ENCODE results near the gene PCBP3. TPM values are rescaled to one million over a fixed set of nuclear protein-coding genes. Genes with fewer than 3 reads are reported as not detected.

The PCBP3 gene
- total RNA-seq, 2 experiments from 2014 or later = 1.9 to 2.2 TPM

DNA sequence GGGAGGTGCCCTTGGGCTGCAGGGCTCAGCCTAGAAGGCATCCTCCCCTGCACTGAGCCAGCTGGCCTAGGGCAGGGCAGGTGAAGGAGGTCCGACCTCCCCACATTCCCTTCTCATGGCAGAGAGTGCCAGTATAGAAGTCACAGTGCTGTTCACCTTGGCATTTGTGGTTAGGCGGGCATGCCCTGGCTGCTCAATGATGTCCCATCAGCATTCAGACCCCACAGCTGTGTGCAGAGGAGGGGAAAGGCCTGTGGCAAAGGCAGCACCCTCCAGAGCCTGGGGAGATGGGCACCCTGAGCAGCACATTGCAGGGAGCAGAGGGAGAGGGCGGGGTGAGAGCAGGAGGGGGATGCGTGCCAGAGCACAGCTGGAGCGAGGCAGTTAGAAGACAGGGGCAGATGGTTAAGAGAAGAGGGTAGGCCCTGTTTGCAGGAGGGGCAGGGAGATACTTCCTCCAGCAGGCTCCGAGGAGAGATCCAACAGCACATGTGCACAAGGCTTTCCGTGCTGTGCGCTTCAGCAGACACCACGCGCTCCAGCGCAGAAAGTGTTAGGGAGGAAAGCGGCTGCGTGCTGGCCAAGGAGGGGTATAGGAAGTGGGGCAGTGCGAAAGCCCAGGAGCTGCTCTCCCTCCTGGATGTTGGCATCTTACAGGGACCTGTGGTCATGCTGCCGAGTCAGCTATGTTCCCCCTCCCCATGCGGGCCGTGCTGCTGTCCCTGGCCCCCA, 294.4 kb downstream of the PCBP3 start:
- POLR2A ChIA-PET = no interaction called here
- H3K4me3 Mint-ChIP-seq = no peak overlapping the region

DNA sequence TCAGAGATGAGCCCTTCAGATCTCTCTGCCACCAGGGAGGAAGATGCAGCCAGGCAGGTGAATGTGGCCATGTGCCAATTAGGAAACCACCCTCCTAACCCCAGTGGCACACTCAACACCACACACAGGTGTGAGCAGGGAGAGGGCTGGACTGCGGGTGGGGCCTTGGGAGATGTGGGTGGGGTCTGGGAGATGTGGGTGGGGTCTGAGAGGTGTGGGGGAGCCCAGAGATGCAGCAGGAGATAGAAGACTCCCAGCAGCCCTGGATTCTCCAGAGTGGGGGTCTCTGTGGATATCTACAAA, 294.9 kb downstream of the PCBP3 start:
- intact Hi-C loops (cut with micrococcal nuclease) = no loop called here
- no peak overlapping the region for H3K27ac Mint-ChIP-seq

More for the DNA sequence above, 294.4 kb downstream of the PCBP3 start:
- TF ChIP-seq, protein P1, sequence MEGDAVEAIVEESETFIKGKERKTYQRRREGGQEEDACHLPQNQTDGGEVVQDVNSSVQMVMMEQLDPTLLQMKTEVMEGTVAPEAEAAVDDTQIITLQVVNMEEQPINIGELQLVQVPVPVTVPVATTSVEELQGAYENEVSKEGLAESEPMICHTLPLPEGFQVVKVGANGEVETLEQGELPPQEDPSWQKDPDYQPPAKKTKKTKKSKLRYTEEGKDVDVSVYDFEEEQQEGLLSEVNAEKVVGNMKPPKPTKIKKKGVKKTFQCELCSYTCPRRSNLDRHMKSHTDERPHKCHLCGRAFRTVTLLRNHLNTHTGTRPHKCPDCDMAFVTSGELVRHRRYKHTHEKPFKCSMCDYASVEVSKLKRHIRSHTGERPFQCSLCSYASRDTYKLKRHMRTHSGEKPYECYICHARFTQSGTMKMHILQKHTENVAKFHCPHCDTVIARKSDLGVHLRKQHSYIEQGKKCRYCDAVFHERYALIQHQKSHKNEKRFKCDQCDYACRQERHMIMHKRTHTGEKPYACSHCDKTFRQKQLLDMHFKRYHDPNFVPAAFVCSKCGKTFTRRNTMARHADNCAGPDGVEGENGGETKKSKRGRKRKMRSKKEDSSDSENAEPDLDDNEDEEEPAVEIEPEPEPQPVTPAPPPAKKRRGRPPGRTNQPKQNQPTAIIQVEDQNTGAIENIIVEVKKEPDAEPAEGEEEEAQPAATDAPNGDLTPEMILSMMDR (IDR thresholded peaks at IDR 0.05) = no peak
- no peak for ATAC-seq
- Mint-ChIP-seq H3K27ac (no peak overlapping the region), H3K27me3 (no peaks in the 10 kb centered on the region), H3K4me1 (ENCODE audit: low read depth) (no peaks in the 10 kb centered on the region), H3K9me3 (peaks cover 2% of the 10 kb centered on the region), H3K36me3 (ENCODE audit: low read depth) (no peaks in the 10 kb centered on the region)
- intact Hi-C loops (cut with micrococcal nuclease) = no loop called here
- CTCF ChIA-PET = no interaction called here
- DNase-seq = no peak

DNA sequence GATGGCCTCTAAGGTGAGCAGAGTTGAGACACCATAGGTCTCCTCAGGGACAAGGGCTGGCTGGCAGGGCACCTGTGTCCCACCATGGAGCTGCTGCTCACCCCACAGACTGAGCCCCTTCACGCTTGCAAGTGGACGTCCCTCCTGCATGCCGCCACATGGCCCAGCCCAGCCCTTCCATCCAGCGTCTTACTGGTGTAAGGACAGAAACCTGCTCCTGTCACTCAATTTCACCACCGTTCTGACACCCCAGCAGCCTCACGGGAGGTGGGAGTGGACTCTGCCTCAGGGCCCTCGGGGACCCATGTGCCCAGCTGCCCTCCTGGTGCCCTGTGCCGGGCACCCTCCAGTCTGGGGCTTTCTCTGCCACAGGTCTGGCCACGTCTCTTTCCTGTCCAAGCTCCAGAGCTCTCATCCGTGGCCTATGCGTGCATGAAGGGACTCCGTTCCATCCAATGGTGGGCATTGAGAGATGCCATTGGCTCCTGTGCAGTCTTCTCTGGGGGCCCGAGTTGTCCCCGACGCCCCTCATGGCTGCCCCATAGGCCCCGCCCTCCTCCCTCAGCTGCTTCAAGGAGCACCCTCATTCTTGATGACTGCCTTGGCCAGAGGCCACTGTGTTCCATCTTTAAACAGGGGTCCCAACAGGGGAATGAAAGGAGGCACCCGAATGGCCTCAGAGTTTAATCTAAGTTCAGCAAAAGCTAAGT, 295.4 kb downstream of the PCBP3 start:
- ChIA-PET CTCF (interaction anchor here (0.6 kb wide), 1 partner anchor 17 kb away, joined by 3 read pairs; no protein-coding TSS in a partner anchor), POLR2A (no interaction called here)
- peaks cover 2% of the 10 kb centered on the region for H3K9me3 Mint-ChIP-seq
- ATAC-seq (no peak), DNase-seq (no peak)
- no peaks in the 10 kb centered on the region for H3K4me1 Mint-ChIP-seq (ENCODE audit: low read depth)
- H3K27me3 Mint-ChIP-seq = no peaks in the 10 kb centered on the region
- no peak overlapping the region for H3K4me3 Mint-ChIP-seq
- no peak overlapping the region for H3K27ac Mint-ChIP-seq
- TF ChIP-seq, protein P1 (IDR thresholded peaks at IDR 0.05) = no peak
- no peaks in the 10 kb centered on the region for H3K36me3 Mint-ChIP-seq (ENCODE audit: low read depth)
- intact Hi-C loops (cut with micrococcal nuclease) = no loop called here

More for the DNA sequence above, 294.9 kb downstream of the PCBP3 start:
- DNase-seq = no peak
- H3K4me1 Mint-ChIP-seq (ENCODE audit: low read depth) = no peaks in the 10 kb centered on the region
- TF ChIP-seq, protein P1 (IDR thresholded peaks at IDR 0.05) = no peak
- peaks cover 2% of the 10 kb centered on the region for H3K9me3 Mint-ChIP-seq
- ATAC-seq = no peak
- H3K36me3 Mint-ChIP-seq (ENCODE audit: low read depth) = no peaks in the 10 kb centered on the region
- ChIA-PET CTCF (no interaction called here), POLR2A (no interaction called here)
- H3K4me3 Mint-ChIP-seq = no peak overlapping the region
- H3K27me3 Mint-ChIP-seq = no peaks in the 10 kb centered on the region

DNA sequence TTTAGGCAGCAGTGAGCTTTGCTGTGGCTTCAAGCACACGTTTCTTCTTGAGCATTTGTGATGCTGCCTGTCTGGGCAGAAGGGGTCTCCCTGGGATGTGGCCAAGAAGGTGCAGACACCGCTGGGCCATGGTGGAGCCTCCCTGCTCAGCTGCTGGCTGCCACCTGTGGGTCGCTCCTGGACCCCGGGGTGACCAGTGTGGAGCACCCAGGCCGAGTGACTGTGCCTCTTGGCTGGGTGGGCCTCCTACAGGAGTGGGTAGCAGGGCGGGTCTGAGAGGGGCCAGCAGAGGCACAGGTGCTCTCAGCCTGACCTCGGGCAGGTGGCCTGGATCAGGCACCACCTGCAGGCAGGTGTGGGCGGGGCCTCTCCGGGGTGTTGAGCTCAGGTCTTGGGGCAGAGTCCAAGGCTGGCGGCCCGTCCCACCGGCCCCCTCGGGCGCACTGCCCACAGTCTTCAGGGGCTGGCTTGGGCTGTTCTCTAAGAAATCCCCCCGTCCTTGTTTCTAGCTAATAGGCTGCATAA, 296.1 kb downstream of the PCBP3 start:
- DNase-seq = no peak
- H3K4me3 Mint-ChIP-seq = no peak overlapping the region
- no peak overlapping the region for H3K27ac Mint-ChIP-seq
- ATAC-seq = no peak
- TF ChIP-seq, protein P1 (IDR thresholded peaks at IDR 0.05) = no peak
- H3K9me3 Mint-ChIP-seq = peaks cover 2% of the 10 kb centered on the region
- no peaks in the 10 kb centered on the region for H3K4me1 Mint-ChIP-seq (ENCODE audit: low read depth)
- no peaks in the 10 kb centered on the region for H3K27me3 Mint-ChIP-seq
- intact Hi-C loops (cut with micrococcal nuclease) = no loop called here
- ChIA-PET POLR2A (no interaction called here), CTCF (interaction anchor here (0.6 kb wide), 1 partner anchor 18 kb away, joined by 3 read pairs; no protein-coding TSS in a partner anchor)
- H3K36me3 Mint-ChIP-seq (ENCODE audit: low read depth) = no peaks in the 10 kb centered on the region

DNA sequence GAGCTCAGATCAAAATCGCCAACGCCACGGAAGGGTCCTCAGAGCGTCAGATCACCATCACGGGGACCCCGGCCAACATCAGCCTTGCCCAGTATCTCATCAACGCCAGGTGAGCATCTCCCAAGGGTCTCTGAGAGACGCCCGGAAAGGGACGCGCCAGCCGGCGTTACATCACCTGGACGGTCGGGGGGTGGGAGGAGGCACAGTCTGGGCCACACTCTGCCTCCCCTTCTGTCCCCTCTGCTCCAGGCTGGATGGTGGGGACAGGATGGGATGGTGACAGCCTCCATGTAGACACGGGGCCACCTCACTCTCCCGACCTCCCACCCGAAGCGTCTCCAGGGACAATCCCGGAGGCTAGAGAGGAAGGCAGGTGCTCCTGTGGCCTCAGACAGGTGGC, 296.6 kb downstream of the PCBP3 start:
- H3K4me3 Mint-ChIP-seq = no peak overlapping the region

More for the DNA sequence above, 296.6 kb downstream of the PCBP3 start:
- ChIA-PET CTCF (no interaction called here), POLR2A (no interaction called here)
- ATAC-seq = no peak
- Mint-ChIP-seq H3K9me3 (peaks cover 2% of the 10 kb centered on the region), H3K4me1 (ENCODE audit: low read depth) (no peaks in the 10 kb centered on the region), H3K27me3 (no peaks in the 10 kb centered on the region), H3K27ac (no peak overlapping the region), H3K36me3 (ENCODE audit: low read depth) (no peaks in the 10 kb centered on the region)
- no peak for DNase-seq
- TF ChIP-seq, protein P1 (IDR thresholded peaks at IDR 0.05) = no peak
- intact Hi-C loops (cut with micrococcal nuclease) = no loop called here
